ENCODE results near the gene HOXC12.

The HOXC12 gene

DNA sequence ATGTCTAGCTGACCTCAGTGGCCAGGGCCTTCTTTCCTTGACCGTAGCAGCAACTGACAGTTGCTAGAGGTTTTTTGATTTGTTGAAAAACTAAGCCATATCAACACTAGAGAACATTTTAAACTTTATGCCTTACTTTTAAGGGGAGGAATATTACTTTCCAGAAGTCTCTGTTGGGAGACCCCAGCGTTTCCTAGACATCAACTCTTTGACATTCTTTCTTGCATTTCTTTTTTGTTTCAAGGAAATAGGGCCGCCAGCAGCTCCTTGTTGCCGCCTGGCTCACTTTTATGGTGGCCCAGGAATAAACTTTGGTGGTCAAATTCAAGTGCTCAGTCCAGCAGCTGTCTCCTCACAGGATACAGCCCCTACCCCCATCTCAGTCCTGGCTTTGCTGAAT, 15.7 kb downstream of the HOXC12 start:
- FAIRE-seq (no peak), DNase-seq (ENCODE audit: insufficient read length, low spot score) (no peak)
- TF ChIP-seq, protein P1, sequence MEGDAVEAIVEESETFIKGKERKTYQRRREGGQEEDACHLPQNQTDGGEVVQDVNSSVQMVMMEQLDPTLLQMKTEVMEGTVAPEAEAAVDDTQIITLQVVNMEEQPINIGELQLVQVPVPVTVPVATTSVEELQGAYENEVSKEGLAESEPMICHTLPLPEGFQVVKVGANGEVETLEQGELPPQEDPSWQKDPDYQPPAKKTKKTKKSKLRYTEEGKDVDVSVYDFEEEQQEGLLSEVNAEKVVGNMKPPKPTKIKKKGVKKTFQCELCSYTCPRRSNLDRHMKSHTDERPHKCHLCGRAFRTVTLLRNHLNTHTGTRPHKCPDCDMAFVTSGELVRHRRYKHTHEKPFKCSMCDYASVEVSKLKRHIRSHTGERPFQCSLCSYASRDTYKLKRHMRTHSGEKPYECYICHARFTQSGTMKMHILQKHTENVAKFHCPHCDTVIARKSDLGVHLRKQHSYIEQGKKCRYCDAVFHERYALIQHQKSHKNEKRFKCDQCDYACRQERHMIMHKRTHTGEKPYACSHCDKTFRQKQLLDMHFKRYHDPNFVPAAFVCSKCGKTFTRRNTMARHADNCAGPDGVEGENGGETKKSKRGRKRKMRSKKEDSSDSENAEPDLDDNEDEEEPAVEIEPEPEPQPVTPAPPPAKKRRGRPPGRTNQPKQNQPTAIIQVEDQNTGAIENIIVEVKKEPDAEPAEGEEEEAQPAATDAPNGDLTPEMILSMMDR (IDR thresholded peaks at IDR 0.05; ENCODE audit: insufficient read depth, missing control alignments) = no peak

- TF ChIP-seq, protein P1 (IDR thresholded peaks at IDR 0.05; ENCODE audit: insufficient read depth, missing control alignments) = no peak
- DNase-seq (ENCODE audit: insufficient read length, low spot score) (no peak), FAIRE-seq (no peak)
Measured at GRCh38 chr12:53971129-53971528, 16.4 kb downstream of the HOXC12 start.

- FAIRE-seq (no peak), DNase-seq (ENCODE audit: insufficient read length, low spot score) (no peak)
- TF ChIP-seq, protein P1 (IDR thresholded peaks at IDR 0.05; ENCODE audit: insufficient read depth, missing control alignments) = no peak
Measured at GRCh38 chr12:53971686-53972085, 17.0 kb downstream of the HOXC12 start.

- TF ChIP-seq, protein P1 (IDR thresholded peaks at IDR 0.05; ENCODE audit: insufficient read depth, missing control alignments) = no peak
- FAIRE-seq (no peak), DNase-seq (ENCODE audit: insufficient read length, low spot score) (no peak)
Measured at GRCh38 chr12:53972152-53972702, 17.5 kb downstream of the HOXC12 start.

DNA sequence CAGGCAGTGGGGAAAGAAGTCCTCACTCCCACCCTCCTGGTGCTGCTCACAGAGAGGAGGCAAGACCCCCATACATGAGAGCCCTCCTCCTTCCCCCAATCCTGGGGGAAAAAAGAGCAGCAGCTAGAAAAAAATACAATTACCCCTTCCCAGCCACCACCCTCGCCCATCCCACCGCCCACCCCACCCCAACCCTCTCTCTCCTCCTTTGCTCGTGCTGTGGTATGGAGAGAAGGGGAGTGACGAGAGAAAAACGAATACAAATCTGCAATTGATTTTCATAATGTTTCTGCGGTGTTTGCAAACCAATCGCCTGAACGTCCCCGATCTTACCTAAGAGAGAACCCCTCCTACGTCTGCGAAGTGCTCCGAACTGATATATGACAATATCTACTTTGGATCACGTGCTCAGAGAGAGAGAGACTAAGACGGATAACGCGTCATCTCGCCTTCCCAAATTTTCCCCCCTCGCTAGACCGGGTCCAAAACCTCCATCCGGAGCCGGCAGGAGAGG, 18.1 kb downstream of the HOXC12 start, which contains the start of gene HOXC11:
HOXC11 (plus strand) TSS at position 405 of the 514 bp plus-strand sequence. CDS start 116 bp downstream, outside the sequence.
- TF ChIP-seq, protein P1 (IDR thresholded peaks at IDR 0.05; ENCODE audit: insufficient read depth, missing control alignments) = no peak
- DNase-seq (ENCODE audit: insufficient read length, low spot score) = no peak
- FAIRE-seq = no peak

DNA sequence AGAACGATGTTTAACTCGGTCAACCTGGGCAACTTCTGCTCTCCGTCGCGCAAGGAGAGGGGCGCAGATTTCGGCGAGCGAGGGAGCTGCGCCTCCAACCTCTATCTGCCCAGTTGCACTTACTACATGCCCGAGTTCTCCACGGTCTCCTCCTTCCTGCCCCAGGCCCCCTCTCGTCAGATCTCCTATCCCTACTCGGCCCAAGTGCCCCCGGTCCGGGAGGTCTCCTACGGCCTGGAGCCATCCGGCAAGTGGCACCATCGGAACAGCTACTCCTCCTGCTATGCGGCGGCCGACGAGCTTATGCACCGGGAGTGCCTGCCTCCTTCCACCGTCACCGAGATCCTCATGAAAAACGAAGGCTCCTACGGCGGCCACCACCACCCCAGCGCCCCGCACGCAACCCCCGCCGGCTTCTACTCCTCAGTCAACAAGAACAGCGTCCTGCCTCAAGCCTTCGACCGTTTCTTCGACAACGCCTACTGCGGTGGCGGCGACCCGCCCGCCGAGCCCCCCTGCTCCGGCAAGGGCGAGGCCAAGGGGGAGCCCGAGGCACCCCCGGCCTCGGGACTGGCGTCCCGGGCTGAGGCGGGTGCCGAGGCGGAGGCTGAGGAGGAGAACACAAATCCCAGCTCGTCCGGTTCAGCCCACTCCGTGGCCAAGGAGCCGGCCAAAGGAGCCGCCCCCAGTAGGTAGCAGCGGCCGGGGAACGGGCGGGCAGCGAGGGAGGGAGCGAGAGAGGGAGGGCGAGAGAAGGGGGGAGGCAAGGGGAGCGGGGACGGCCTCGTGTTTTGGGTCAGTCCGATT, 18.7 kb downstream of the HOXC12 start:
- TF ChIP-seq, protein P1 (IDR thresholded peaks at IDR 0.05; ENCODE audit: insufficient read depth, missing control alignments) = no peak
- FAIRE-seq = no peak
- DNase-seq (ENCODE audit: insufficient read length, low spot score) = no peak

Measured in D721Med (cell line).